Liver (tissue), 9 donors: ENCODE data around the gene SDK2. TPM values are rescaled to one million over a fixed set of nuclear protein-coding genes. Genes with fewer than 3 reads are reported as not detected.

Experiments
- DNase-seq: peaks from one replicate; pipeline ENCODE4 v3.0.0-alpha.2; 2017; ENCODE audit warnings: low spot score
- H3K27ac ChIP-seq, 2 donors: one replicate each; pipeline ENCODE4 v1.7.0; 2013; ENCODE audit warnings: inconsistent platforms in 2 of 2, low read length in 2 of 2, control low read depth in 1 of 2, low read depth in 1 of 2, mild to moderate bottlenecking in 1 of 2
- H3K27me3 ChIP-seq, 4 donors: one replicate each; pipeline versions ENCODE4 v1.6.1 to v1.7.0; 2013; ENCODE audit warnings: low read length in 3 of 4, inconsistent platforms in 1 of 4, mild to moderate bottlenecking in 1 of 4, moderate library complexity in 1 of 4; ENCODE audit not compliant: control insufficient read depth in 4 of 4, insufficient read depth in 4 of 4
- H3K36me3 ChIP-seq, 4 donors: one replicate each; pipeline versions ENCODE4 v1.6.1 to v1.7.0; 2013; ENCODE audit warnings: low read length in 3 of 4, mild to moderate bottlenecking in 3 of 4, low read depth in 1 of 4, moderate library complexity in 1 of 4; ENCODE audit not compliant: control insufficient read depth in 4 of 4, insufficient read depth in 3 of 4
- H3K4me1 ChIP-seq, 4 donors: one replicate each; pipeline versions ENCODE4 v1.6.1 to v1.7.0; 2013; ENCODE audit warnings: low read length in 3 of 4, mild to moderate bottlenecking in 3 of 4, moderate library complexity in 1 of 4; ENCODE audit not compliant: control insufficient read depth in 4 of 4, insufficient read depth in 4 of 4
- H3K4me3 ChIP-seq, 3 donors: one replicate each; pipeline versions ENCODE4 v1.6.1 to v1.7.0; 2013; ENCODE audit warnings: low read length in 3 of 3, control low read depth in 1 of 3, low read depth in 1 of 3, mild to moderate bottlenecking in 1 of 3
- H3K9ac ChIP-seq, 2 donors: one replicate each; pipeline ENCODE4 v1.7.0; 2013; ENCODE audit warnings: low read length in 2 of 2, mild to moderate bottlenecking in 2 of 2, moderate library complexity in 2 of 2, control low read depth in 1 of 2, low read depth in 1 of 2
- H3K9me3 ChIP-seq, 4 donors: one replicate each; pipeline versions ENCODE4 v1.6.1 to v1.7.0; 2013; ENCODE audit warnings: low read length in 3 of 4; ENCODE audit not compliant: control insufficient read depth in 4 of 4
- ATF3 ChIP-seq: IDR thresholded peaks from 2 replicates; pipeline ENCODE4 v1.6.1; 2016; ENCODE audit warnings: antibody characterized with exemption
- CTCF ChIP-seq: fragments of 150-350 bp; IDR thresholded peaks from 2 replicates; pipeline ENCODE4 v1.5.1; 2017; ENCODE audit warnings: improper control_type of control experiment, low read depth, low read length; ENCODE audit not compliant: missing input control
- EGR1 ChIP-seq, 2 donors: IDR thresholded peaks; 2 replicates each; pipeline ENCODE4 v1.6.1; 2016 to 2018; ENCODE audit warnings: antibody characterized with exemption in 2 of 2, low read depth in 2 of 2
- FOXA1 ChIP-seq: IDR thresholded peaks from 2 replicates; pipeline ENCODE4 v1.6.1; 2016; ENCODE audit warnings: antibody characterized with exemption
- FOXA2 ChIP-seq: IDR thresholded peaks from 2 replicates; pipeline ENCODE4 v1.6.1; 2016; ENCODE audit warnings: antibody characterized with exemption
- GABPA ChIP-seq, 2 donors: IDR thresholded peaks in 1 of 2; conservative IDR thresholded peaks in 1 of 2; 2 replicates each; pipeline ENCODE4 v1.6.1; 2016; ENCODE audit warnings: antibody characterized with exemption in 2 of 2, mild to moderate bottlenecking in 1 of 2, moderate library complexity in 1 of 2
- HNF4A ChIP-seq, 2 donors: conservative IDR thresholded peaks; 2 replicates each; pipeline ENCODE4 v1.6.1; 2016; ENCODE audit warnings: antibody characterized with exemption in 2 of 2, mild to moderate bottlenecking in 2 of 2
- JUND ChIP-seq, 2 donors: IDR thresholded peaks; 2 replicates each; pipeline ENCODE4 v1.6.1; 2016; ENCODE audit warnings: antibody characterized with exemption in 2 of 2
- MAX ChIP-seq: IDR thresholded peaks from 2 replicates; pipeline ENCODE4 v1.6.1; 2016; ENCODE audit warnings: antibody characterized with exemption
- NR2F2 ChIP-seq: IDR thresholded peaks from 2 replicates; pipeline ENCODE4 v1.6.1; 2016; ENCODE audit warnings: antibody characterized with exemption
- RAD21 ChIP-seq, 2 donors: IDR thresholded peaks; 2 replicates each; pipeline ENCODE4 v1.6.1; 2016; ENCODE audit warnings: antibody characterized with exemption in 2 of 2, mild to moderate bottlenecking in 2 of 2
- REST ChIP-seq: IDR thresholded peaks from 2 replicates; pipeline ENCODE4 v1.6.1; 2016; ENCODE audit warnings: antibody characterized with exemption, mild to moderate bottlenecking
- RXRA ChIP-seq, 2 donors: IDR thresholded peaks; 2 replicates each; pipeline ENCODE4 v1.6.1; 2017 to 2018; ENCODE audit warnings: antibody characterized with exemption in 2 of 2, mild to moderate bottlenecking in 1 of 2
- SP1 ChIP-seq: IDR thresholded peaks from 2 replicates; pipeline ENCODE4 v1.6.1; 2018; ENCODE audit warnings: antibody characterized with exemption, mild to moderate bottlenecking
- TAF1 ChIP-seq: conservative IDR thresholded peaks from 2 replicates; pipeline ENCODE4 v1.6.1; 2016; ENCODE audit warnings: antibody characterized with exemption, mild to moderate bottlenecking
- ZBTB33 ChIP-seq: IDR thresholded peaks from 2 replicates; pipeline ENCODE4 v1.6.1; 2016; ENCODE audit warnings: antibody characterized with exemption
- WGBS: extraction: QIAGEN DNeasy Blood & Tissue Kit; methylation state at CpG from one replicate; pipeline ENCODE4 v1.1.7; 2013; 5-methylcytosine and 5-hydroxymethylcytosine counted together
- polyA plus RNA-seq, 2 donors: library from polyadenylated mRNA; stranded (reverse) in 1 of 2; unstranded in 1 of 2; fragments of 200-250 nt in 1 of 2; fragments of >200 nt in 1 of 2; fragmentation: Nextera tagmentation in 1 of 2; extraction: Ambion mirVana in 1 of 2; gene quantifications; one replicate each; pipeline versions ENCODE4 v1.2.1 to v1.2.3, GENCODE V29; 2013 to 2015
- total RNA-seq, 2 donors: library from RNA; depleted of rRNA; stranded (reverse); fragments of >200 nt; gene quantifications; one replicate each; pipeline ENCODE4 v1.2.3, GENCODE V29; 2014
- donor health status: healthy.
- donor health status: healthy.
- donor health status: healthy.
- donor health status: healthy.
- donor health status: healthy.

The SDK2 gene
- total and polyA plus RNA-seq, 4 donors, result 0.05 to 0.42 (median 0.10) TPM

- H3K4me3 ChIP-seq, result no peak overlapping the region
- H3K4me1 ChIP-seq, result peaks cover 4 to 25% (median 12%) of the 10 kb centered on the region in 4 donors
- WGBS, result 64% methylated on average over 12 of the region's 12 CpGs
- H3K36me3 ChIP-seq, result no peaks in the 10 kb centered on the region
- TF ChIP-seq GABPA (IDR thresholded peaks at IDR 0.05 in 1 of 2, conservative IDR thresholded peaks at IDR 0.05 in 1 of 2), result no peak
- no peak for TF ChIP-seq JUND (IDR thresholded peaks at IDR 0.05)
- no peak for TF ChIP-seq FOXA2
- TF ChIP-seq RXRA (IDR thresholded peaks at IDR 0.05), result no peak
- TF ChIP-seq NR2F2, result no peak
- no peak for TF ChIP-seq MAX
- no peak for TF ChIP-seq FOXA1
- no peak for TF ChIP-seq HNF4A (conservative IDR thresholded peaks at IDR 0.05)
- no peak for TF ChIP-seq TAF1
- TF ChIP-seq EGR1 (IDR thresholded peaks at IDR 0.05; ENCODE audit: low read depth in 2 of 2), result no peak
- no peak overlapping the region for H3K9ac ChIP-seq
- H3K27me3 ChIP-seq, result peaks cover 2 to 23% (median 13%) of the 10 kb centered on the region in 4 donors
- H3K27ac ChIP-seq, result no peak overlapping the region
- H3K9me3 ChIP-seq, result no peaks in the 10 kb centered on the region
- DNase-seq, result no peak
These were observed 3.1 kb upstream of the SDK2 start for GRCh38 chr17:73647301-73647695.

- peaks cover 2 to 25% (median 15%) of the 10 kb centered on the region in 4 donors for H3K27me3 ChIP-seq
- DNase-seq, result no peak
- TF ChIP-seq REST (no peak), RAD21 (IDR thresholded peaks at IDR 0.05) (peak in 1 of 2 donors; percentile 21)
- no peak overlapping the region for H3K27ac ChIP-seq
- H3K4me3 ChIP-seq, result no peak overlapping the region
- H3K36me3 ChIP-seq, result no peaks in the 10 kb centered on the region
- no peaks in the 10 kb centered on the region for H3K9me3 ChIP-seq
- H3K4me1 ChIP-seq, result peaks cover 4 to 25% (median 12%) of the 10 kb centered on the region in 4 donors
- WGBS, result 49% methylated on average over 19 of the region's 19 CpGs
- H3K9ac ChIP-seq, result no peak overlapping the region
These were observed 2.4 kb upstream of the SDK2 start for GRCh38 chr17:73646409-73647300.

- Histone ChIP-seq H3K4me3 (peak overlapping the region in 1 of 3 donors; percentile 39), H3K27me3 (peaks cover 5 to 23% (median 14%) of the 10 kb centered on the region in 4 donors), H3K9ac (no peak overlapping the region), H3K4me1 (peaks cover 4 to 25% (median 12%) of the 10 kb centered on the region in 4 donors), H3K36me3 (no peaks in the 10 kb centered on the region), H3K9me3 (no peaks in the 10 kb centered on the region), H3K27ac (no peak overlapping the region)
- no peak for TF ChIP-seq TAF1
- TF ChIP-seq ATF3, result no peak
- no peak for TF ChIP-seq RXRA (IDR thresholded peaks at IDR 0.05)
- TF ChIP-seq CTCF, result no peak
- no peak for TF ChIP-seq FOXA1
- TF ChIP-seq RAD21 (IDR thresholded peaks at IDR 0.05), result no peak
- no peak for TF ChIP-seq SP1
- no peak for TF ChIP-seq GABPA (IDR thresholded peaks at IDR 0.05 in 1 of 2, conservative IDR thresholded peaks at IDR 0.05 in 1 of 2)
- no peak for TF ChIP-seq ZBTB33
- no peak for TF ChIP-seq MAX
- WGBS, result 3% methylated on average over 90 of the region's 90 CpGs
- DNase-seq, result no peak
These were observed 1.0 kb upstream of the SDK2 start for GRCh38 chr17:73645050-73645871.
